HepG2 (cell line): Measurements from ENCODE around the gene DNAJA1. TPM values are rescaled to one million over a fixed set of nuclear protein-coding genes. Genes with fewer than 3 reads are reported as not detected.

Experiments used
- CSRNP1 ChIP-seq: sonication (generic); formaldehyde crosslinking; IDR thresholded peaks from 2 replicates; pipeline ENCODE4 v1.8.1; 2023; ENCODE audit warnings: mild to moderate bottlenecking, missing genetic modification reagents
- E2F5 ChIP-seq: sonication (generic); formaldehyde crosslinking; conservative IDR thresholded peaks from 2 replicates; pipeline ENCODE4 v1.4.0; 2020; ENCODE audit warnings: missing genetic modification reagents
- FOXK1 ChIP-seq: sonication (generic); formaldehyde crosslinking; IDR thresholded peaks from 2 replicates; pipeline ENCODE4 v1.4.0; 2020; ENCODE audit warnings: low read depth, missing genetic modification reagents, borderline replicate concordance
- GATAD2A ChIP-seq: IDR thresholded peaks from 2 replicates; pipeline ENCODE4 v1.6.1; 2016
- HNF4G ChIP-seq, 2 experiments: sonication (generic) in 1 of 2; formaldehyde crosslinking in 1 of 2; IDR thresholded peaks; 2 replicates each; pipeline versions ENCODE4 v1.4.0 to v1.6.1; 2011 to 2020; ENCODE audit warnings: borderline replicate concordance in 2 of 2, low read depth in 2 of 2, mild to moderate bottlenecking in 2 of 2, low read length in 1 of 2, missing genetic modification reagents in 1 of 2, moderate library complexity in 1 of 2
- KAT7 ChIP-seq: IDR thresholded peaks from 2 replicates; pipeline ENCODE4 v1.6.1; 2018; ENCODE audit warnings: borderline replicate concordance, missing compliant biosample characterization
- KLF12 ChIP-seq: sonication (generic); formaldehyde crosslinking; IDR thresholded peaks from 2 replicates; pipeline ENCODE4 v1.4.0; 2020; ENCODE audit warnings: missing genetic modification reagents, borderline replicate concordance
- KLF15 ChIP-seq: sonication (generic); formaldehyde crosslinking; IDR thresholded peaks from 2 replicates; pipeline ENCODE4 v1.8.1; 2023; ENCODE audit warnings: borderline replicate concordance, mild to moderate bottlenecking, inconsistent platforms, missing genetic modification reagents, mixed read lengths
- MED13 ChIP-seq: sonication (generic); formaldehyde crosslinking; IDR thresholded peaks from 2 replicates; pipeline ENCODE4 v1.5.0; 2020; ENCODE audit warnings: missing genetic modification reagents
- MEIS2 ChIP-seq: sonication (generic); formaldehyde crosslinking; IDR thresholded peaks from 2 replicates; pipeline ENCODE4 v1.9.0; 2021; ENCODE audit warnings: mild to moderate bottlenecking, missing genetic modification reagents
- NFYB ChIP-seq: sonication (generic); formaldehyde crosslinking; IDR thresholded peaks from 2 replicates; pipeline ENCODE4 v1.4.0; 2020; ENCODE audit warnings: missing genetic modification reagents
- SMARCC2 ChIP-seq: fragments of 450-650 bp; IDR thresholded peaks from 2 replicates; pipeline ENCODE4 v1.6.1; 2017; ENCODE audit warnings: antibody characterized with exemption, mild to moderate bottlenecking
- SNRNP70 ChIP-seq: fragments of 200-400 bp; formaldehyde crosslinking; IDR thresholded peaks from 2 replicates; pipeline ENCODE4 v1.6.1; 2017; ENCODE audit warnings: mild to moderate bottlenecking, low read depth, low read length, moderate library complexity
- TFE3 ChIP-seq: IDR thresholded peaks from 2 replicates; pipeline ENCODE4 v1.6.1; 2016
- ZBTB10 ChIP-seq: sonication (generic); formaldehyde crosslinking; IDR thresholded peaks from 2 replicates; pipeline ENCODE4 v1.4.0; 2020; ENCODE audit warnings: missing genetic modification reagents, borderline replicate concordance
- ZBTB39 ChIP-seq: sonication (generic); formaldehyde crosslinking; IDR thresholded peaks from 2 replicates; pipeline ENCODE4 v1.5.0; 2020; ENCODE audit warnings: missing genetic modification reagents
- ZFP37 ChIP-seq: sonication (generic); formaldehyde crosslinking; IDR thresholded peaks from 2 replicates; pipeline ENCODE4 v1.4.0; 2020; ENCODE audit warnings: missing genetic modification reagents, borderline replicate concordance
- ZFP82 ChIP-seq: sonication (generic); formaldehyde crosslinking; IDR thresholded peaks from 2 replicates; pipeline ENCODE4 v1.5.1; 2020; ENCODE audit warnings: mild to moderate bottlenecking, missing genetic modification reagents, borderline replicate concordance
- ZFY ChIP-seq: sonication (generic); formaldehyde crosslinking; IDR thresholded peaks from 2 replicates; pipeline ENCODE4 v1.4.0; 2020; ENCODE audit warnings: missing genetic modification reagents
- ZNF205 ChIP-seq: IDR thresholded peaks from 2 replicates; pipeline ENCODE4 v1.6.1; 2018; ENCODE audit warnings: missing biosample characterization, missing genetic modification reagents
- ZNF256 ChIP-seq: sonication (generic); formaldehyde crosslinking; conservative IDR thresholded peaks from 2 replicates; pipeline ENCODE4 v1.4.0; 2020; ENCODE audit warnings: missing genetic modification reagents
- ZNF557 ChIP-seq: sonication (generic); formaldehyde crosslinking; IDR thresholded peaks from 2 replicates; pipeline ENCODE4 v1.4.0; 2020; ENCODE audit warnings: missing genetic modification reagents
- ZSCAN21 ChIP-seq: sonication (generic); formaldehyde crosslinking; IDR thresholded peaks from 2 replicates; pipeline ENCODE4 v1.8.0; 2022; ENCODE audit warnings: mild to moderate bottlenecking, missing genetic modification reagents, moderate library complexity, borderline replicate concordance
- polyA plus RNA-seq, 8 experiments: library from polyadenylated mRNA; depleted of rRNA in 3 of 8; stranded (reverse) in 7 of 8; unstranded in 1 of 8; fragments of >200 nt; fragmentation: Illumina TruSeq in 4 of 8; extraction: Trizol in 4 of 8; gene quantifications; 2 replicates each; pipeline versions ENCODE4 v1.2.1 to v1.2.3, GENCODE V29; 2011 to 2016; ENCODE audit warnings: low read depth in 4 of 8, missing spikeins in 1 of 8, mixed read lengths in 1 of 8; ENCODE audit not compliant: insufficient read depth in 1 of 8
- total RNA-seq, 5 experiments: library from RNA; depleted of rRNA; stranded (reverse); fragments of >200 nt; fragmentation: Illumina TruSeq; extraction: Trizol; gene quantifications; 2 replicates each; pipeline ENCODE4 v1.2.3, GENCODE V29; 2016; ENCODE audit warnings: low read depth in 1 of 5

The DNAJA1 gene
- total and polyA plus RNA-seq, 2 of the 13 experiments (the other 11 are each of a cell fraction or from before 2014, with no cell fraction given) = 95.9 to 306 TPM

- TF ChIP-seq CSRNP1 (CRISPR knock-in tag) (no peak), HNF4G (IDR thresholded peaks at IDR 0.05; ENCODE audit: borderline replicate concordance, low read depth, low read length) (no peak), HNF4G (CRISPR knock-in tag; IDR thresholded peaks at IDR 0.05; ENCODE audit: borderline replicate concordance, low read depth) (no peak), ZNF557 (no peak), TFE3 (CRISPR knock-in tag) (no peak), ZNF256 (CRISPR knock-in tag) (no peak), ZFP82 (CRISPR knock-in tag) (no peak), ZBTB10 (no peak), ZNF205 (CRISPR knock-in tag) (no peak), ZSCAN21 (CRISPR knock-in tag) (no peak), NFYB (CRISPR knock-in tag) (no peak), E2F5 (CRISPR knock-in tag) (no peak), SNRNP70 (no peak), MED13 (CRISPR knock-in tag) (no peak), KLF12 (CRISPR knock-in tag) (no peak), ZBTB39 (no peak), ZFP37 (no peak), FOXK1 (CRISPR knock-in tag) (no peak), KAT7 (CRISPR knock-in tag) (no peak), ZFY (CRISPR knock-in tag) (no peak), MEIS2 (CRISPR knock-in tag) (no peak), SMARCC2 (no peak), GATAD2A (peak; percentile 61; the same call in 1 of the 2 replicates), KLF15 (no peak)
These were observed 7.8 kb downstream of the DNAJA1 start (continued) for GRCh38 chr9:33032865-33033264.
